Activated T-cell treated with anti-CD3 and anti-CD28 coated beads, Interleukin-2, amount 50 U/mL, for 1 hour (primary cell): Measurements from ENCODE around the gene DMD.
"Not testable (repeated sequence)": the region's sequence is repeated elsewhere in the genome, so short reads cannot be mapped to it uniquely, and the experiment has no call there.

Experiments
- DNase-seq: peaks from one replicate; pipeline ENCODE4 v3.0.0-alpha.2; 2020

The DMD gene

DNA sequence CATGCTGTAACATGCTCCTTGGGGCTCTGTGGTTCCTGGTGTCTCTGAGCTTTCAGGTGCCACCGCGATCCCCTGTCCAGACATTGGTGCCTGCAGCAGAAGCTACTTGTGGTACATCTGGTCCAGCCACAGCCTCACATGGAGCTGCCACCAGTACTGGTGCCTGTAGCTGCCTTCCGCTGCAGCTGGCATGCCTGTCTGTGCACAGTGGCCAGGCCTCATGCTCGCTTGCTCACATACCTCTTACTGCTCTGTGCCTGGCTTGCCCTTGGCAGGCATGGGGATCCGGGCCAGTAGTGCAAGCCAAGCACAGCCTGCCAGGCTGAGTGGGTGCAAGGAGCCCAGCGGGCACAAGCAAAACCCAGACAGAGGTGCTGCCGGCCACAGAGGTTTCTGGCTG is 618.6 kb downstream of the DMD start:
- DNase-seq = no peak

DNA sequence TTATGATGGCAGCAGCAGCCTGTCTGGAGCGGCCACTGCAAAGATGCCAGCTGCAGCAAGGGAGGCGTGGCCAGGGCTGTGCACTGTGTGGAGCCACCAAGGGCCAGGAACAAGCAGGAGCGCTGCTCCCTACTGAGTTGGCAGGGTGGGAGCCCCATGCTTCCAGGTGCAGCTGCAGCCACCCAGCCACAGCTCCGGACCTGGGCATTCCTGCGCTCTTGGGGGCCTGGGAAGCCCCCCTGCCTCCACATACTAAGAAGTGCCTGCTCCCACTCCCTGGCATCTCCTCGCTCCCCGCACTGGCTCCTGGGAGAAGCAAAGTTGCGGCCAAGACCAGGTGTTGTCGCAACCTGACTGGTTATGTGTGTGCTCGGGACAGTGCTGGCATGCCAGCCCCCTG is 619.8 kb downstream of the DMD start:
- DNase-seq = no peak

DNA sequence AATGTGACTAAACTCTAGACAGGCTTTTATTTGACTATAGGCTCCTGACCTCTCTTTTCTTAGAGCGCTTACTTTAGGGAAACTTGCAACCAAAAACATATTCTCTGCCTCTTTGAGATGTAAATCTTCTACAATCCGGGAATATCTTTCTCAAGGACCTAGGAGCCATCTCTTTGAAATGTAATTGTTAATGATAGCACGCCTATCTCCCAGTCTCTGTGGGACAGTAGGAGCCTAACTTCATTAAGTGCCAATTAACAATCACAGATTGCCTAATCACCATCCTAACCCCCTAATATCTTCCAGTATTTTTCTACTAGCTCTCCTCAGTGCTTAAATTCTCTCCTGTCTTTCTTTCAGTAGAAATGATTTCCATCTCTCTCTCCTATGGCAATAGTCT is 628.6 kb downstream of the DMD start:
- no peak for DNase-seq

DNA sequence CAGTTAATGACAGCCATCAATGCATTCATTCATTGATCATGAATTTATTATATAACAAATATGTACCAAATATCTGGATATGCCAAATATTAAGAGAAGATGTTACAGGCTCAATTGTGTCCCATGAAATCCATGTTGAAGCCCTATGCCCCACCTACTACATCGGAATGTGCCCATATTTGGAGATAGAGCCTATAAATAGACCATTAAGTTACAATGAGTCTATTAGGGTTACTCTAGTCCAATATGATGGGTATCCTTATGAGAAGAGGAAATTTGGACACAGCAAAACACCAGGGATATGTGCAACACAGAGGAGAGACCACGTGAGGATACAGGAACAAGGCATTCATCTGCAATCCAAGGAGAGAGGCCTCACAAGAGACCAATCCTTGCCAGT is 634.5 kb downstream of the DMD start:
- no peak for DNase-seq

DNA sequence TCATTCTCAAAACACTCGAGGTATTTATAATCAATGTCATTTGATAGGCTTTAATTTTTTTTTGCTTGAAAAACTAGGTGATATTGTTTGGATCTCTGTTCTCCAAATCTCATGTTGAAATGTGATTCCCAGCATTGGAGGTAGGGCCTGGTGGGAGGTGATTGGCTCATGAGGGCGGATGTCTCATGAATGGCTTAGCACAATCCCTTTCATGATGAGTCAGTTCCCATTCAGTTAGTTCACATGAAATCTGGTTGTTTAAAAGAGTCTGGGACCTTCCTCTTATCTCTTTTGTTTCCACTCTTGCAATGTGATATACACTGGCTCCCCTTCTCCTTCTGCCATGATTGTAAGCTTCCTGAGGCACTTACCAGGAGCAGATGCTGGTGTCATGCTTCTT is 638.7 kb downstream of the DMD start:
- DNase-seq = no peak

DNA sequence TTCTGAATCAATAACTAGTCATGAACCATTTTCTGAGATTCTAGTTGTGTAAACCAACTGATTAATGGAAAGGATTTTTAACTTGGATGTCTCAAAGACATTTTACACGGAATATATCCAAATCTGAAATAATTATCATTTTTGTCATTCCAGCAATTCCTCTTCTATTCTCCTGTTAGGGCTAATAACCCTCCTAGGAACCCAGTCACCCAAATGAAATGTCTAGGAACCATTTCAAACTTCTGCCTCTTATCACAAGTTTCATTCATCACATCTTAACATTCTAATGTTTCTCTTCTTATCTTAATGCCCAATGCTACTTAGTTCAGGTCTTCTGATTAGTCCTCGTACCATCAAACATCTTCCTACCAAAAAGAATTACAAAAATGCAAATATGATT is 639.8 kb downstream of the DMD start:
- DNase-seq = no peak

DNA sequence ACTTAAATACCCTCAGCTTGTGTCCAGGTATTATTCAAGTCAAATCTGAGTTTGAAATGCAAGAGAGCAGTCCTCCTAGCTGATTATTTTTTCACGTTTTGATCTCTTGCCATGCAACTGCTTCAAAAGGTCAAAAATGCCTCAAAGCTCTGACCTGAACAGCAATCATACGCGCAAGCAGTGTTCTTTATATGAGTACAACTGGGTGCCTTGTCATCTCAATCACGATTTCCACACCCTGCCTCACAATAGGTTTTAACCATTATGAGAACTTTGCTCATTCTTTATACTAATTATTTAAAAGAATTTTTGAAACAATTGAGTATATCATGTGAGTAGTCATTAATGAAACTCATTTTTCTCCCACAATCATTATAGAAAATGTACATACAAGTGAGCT is 649.1 kb downstream of the DMD start:
- DNase-seq = no peak

DNA sequence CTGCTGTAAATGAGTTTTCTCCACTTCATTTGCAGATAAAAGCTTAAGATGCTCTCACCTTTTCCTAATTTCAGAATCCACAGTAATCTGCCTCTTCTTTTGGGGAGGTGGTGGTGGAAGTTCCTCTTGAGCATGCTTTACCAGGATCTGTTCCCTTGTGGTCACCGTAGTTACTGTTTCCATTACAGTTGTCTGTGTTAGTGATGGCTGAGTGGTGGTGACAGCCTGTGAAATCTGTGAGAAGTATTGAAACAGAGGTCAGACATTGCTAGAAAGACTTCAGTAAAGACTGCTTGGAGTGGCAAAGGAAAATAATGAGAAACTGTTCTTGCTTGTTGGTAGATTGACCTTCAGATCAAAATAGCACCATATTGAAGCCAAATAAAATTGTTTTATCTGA is 666.2 kb downstream of the DMD start:
- DNase-seq = no peak

DNA sequence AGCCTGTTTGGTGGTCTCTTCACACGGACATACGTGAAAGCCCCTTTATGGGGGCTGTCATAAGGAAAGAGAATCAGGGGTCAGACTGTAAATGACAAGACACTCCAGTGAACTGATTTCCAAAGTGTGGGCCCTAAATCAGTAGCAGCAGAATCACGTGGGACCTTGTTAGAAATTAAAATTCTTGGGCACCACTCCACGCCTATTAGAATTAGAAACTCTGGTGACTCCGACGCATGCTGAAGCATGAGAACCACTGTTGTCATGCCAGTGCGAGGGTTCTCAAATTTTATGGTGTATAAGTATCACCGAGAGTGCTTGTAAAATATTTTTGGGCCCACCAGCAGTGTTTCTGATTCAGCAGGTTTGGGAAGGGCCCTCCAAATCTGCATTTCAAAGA is 672.8 kb downstream of the DMD start:
- DNase-seq = no peak

DNA sequence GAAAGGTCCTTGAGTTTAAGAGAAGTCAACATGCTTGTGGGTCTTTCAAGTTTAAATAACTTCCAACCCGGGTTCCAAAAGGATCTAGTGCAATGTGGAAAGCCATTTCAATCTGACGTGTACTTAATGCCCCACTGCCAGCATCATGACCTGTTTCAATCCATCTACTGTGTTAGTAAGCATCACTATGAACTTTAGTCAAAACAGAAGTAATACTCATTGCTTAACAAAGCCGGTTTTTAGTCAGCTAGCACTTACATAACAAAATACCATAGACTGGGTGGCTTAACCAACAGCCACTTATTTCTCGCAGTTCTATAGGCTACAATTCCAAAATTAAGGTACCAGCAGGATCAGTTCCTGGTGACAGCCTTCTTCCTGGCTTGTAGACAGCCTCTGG is 677.5 kb downstream of the DMD start:
- no peak for DNase-seq

DNA sequence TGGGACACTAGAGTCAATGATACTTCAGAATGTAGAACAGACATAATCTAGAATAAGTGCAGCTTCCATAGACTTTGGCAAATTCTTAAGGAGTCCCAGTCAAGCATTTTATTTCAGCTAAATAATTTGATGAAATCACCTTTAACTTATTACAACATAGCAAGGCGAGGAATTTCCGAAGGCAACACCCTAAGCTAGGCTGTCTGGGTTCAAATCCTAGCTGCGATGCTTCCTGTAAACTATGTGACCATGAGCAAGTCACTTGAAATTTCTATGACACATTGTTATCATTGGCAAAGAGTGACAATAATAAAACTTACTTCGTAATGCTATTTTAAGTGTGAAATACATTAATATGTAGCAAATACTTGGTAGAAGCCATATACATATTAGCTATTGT is 679.1 kb downstream of the DMD start:
- DNase-seq = no peak

DNA sequence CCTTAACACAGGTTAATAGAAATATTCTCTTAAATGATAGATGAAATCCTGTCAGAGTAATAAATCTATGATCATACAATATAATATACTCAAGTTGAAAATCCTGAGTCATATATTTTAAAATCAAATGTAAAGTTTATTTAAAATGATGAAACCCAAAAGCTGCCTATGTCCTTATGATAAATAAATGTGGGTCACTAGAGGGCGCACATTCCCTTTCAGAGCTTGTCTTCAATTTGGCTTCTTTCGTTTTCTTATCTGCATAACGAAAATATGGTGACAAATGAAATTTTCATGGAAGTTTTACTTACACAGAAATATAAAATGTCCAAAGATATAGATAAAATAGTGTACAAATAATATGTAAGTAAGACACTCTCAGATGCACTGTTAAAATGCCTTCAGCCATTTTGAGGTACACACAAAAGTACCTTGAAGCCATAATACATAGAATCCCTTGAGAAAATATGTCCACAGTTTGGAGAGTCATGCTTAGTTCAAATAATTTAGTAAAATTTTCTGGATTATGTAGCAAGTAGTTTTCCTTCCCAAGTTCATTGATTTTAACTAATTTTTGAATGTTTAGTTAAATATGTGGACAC is 680.4 kb downstream of the DMD start:
- DNase-seq = no peak

DNA sequence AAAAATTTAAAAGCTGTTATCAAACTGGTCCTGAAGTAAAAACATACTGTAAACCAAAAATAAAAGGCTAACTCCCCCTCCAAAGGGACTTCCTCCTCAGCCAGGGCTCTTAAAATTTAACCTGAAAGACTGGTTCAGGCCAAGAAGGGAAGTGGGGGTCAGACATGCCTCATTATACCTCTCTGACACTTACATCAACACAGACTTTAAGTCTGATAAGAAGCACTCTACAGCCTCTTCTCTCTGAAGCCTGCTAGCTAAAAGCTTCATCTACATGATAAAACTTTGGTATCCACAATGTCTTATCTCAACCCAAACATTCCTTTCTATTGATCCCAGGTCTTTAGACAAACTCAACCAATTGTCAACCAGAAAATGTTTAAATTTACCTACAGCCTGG is 682.9 kb downstream of the DMD start:
- not testable (repeated sequence) for DNase-seq

DNA sequence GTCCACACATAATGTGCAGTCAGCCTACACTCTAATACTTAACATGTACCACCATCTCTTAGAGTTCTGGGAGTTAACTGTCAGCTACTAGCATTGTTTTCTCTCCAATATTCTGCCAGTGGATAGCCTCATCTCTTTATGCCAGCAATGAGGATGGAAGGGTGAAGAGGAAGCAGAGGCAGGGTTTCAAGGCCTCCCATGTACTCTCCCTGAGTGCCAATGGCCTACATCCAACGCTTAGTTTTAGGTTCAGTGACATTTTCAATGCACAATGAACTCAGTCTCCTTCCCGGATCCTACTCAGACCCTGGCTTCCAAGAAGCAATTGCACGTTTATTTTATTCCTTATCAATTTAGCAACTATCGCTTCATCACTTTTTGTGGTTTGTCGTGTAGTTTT is 686.1 kb downstream of the DMD start:
- no peak for DNase-seq

DNA sequence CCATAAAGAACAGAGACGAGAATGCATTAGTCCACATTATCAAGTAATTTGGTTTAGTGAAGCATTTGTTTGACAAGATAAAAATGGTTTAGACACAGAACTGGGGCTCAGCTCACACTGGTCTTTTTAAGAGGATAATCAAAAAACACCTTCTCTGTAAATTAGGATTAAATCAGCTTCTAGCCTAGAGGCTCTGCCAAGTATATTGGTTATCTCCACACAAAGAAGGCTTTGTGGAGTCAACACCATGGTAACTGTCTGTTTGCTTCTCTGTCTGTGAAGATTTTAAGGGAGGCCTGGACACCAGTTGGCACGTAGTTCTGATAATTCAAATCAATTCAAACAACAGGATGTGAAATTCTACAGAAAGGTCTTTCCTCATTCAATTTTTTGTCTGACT is 687.0 kb downstream of the DMD start:
- no peak for DNase-seq

DNA sequence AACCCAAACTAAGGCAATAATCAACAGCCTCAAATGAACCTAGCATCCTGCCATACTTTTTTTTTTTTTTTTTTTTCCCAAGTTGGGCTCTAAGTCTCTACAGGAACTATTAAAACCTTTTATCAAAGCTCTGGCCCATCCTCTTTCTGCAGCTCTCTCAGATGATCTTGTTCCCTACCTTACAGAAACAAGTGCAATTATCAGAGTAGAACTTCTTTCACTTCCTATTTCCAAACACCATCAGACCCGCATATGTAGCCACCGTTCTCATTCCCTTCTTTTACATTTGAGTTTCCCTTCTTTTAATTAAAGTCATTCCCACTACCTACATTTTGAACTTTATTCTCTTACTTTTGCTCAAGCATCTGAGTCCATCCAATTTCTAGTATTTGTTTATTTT is 690.6 kb downstream of the DMD start:
- DNase-seq = no peak

DNA sequence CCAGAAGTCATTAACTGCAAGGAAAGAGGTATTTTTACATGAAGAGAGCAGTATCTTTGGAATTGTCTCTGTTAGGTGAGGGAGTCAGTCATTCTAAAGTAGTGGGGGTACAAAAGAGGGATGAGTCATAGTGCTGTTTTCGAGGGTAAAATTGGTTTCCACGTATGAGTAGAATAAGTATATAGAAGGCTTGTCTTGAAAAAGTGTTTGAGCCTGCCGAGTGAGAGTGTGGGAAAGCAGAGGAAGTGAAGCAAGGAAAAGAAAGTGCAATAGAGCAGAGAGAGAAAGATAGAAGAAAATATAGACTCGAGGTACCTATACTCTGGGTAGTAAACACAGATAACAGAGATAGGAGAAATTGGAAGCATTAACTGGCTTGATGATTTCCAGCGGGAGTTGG is 696.4 kb downstream of the DMD start:
- DNase-seq = no peak

DNA sequence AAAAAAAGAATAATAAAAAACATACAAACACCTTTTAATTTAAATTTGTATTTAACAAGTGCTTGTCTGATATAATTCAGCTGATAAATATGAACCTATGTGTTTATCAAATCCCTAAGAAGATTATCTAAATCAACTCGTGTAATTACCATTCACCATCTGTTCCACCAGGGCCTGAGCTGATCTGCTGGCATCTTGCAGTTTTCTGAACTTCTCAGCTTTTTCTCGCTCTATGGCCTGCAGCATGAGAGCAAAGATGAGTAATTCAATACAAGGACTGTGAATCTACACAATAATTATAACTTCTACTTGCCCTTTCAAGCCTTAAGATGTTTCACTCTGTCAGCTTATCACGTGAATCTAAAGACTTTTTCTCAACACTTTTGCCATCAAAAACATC is 709.7 kb downstream of the DMD start:
- no peak for DNase-seq

DNA sequence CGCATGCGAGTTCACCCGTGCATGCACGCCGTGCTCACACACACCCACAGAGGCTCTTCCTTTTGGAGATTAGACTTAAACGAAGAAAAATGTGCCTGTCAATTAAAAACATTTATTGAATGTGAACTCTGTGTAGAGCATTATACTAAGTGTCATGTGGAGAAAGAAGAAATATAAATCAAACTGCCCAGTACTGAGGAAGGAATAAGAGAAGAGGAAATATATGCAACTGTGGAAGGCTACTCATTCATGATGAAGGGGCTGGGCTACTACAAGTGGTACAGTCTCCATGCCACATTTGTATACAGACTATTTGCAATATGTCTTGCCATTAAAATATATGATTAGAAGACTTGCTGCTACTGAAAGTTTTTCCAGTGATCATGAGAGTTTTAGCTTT is 714.7 kb downstream of the DMD start:
- no peak for DNase-seq

DNA sequence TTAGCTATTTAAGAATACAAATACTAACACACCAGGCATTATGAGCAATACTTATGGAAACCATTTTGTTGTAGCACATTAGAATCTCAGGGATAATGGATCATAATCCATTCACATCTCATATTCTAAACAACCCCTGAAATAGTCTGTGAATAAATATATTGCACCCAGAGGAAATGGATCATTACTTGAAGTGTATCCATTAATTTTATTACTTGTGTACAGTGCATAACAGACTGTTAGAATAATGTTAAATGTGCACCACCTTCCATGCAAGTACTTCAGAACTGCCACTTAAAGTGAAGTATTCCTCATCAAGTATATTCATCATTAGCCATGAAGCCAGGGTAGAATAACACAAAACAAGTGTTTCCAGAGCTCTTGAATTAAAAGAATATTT is 715.5 kb downstream of the DMD start:
- DNase-seq = no peak

DNA sequence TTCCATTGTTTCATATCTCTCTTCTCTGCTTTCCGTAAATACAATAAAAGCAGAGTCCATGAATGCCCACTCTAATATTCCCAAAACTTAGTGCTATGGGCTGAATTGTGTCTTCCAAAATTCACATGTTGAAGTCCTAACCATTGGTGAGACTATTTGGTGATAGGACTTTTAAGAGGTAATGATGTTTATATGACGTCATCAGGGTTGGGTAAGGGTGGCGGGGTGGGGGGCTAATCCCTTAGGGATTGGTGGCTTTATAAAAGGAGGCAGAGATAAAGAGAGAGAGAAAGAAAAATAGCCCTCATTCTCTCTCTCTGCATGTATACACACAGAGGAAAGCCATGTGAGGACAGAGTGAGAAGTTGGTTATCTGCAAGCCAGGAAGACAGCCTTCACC is 722.2 kb downstream of the DMD start:
- no peak for DNase-seq

DNA sequence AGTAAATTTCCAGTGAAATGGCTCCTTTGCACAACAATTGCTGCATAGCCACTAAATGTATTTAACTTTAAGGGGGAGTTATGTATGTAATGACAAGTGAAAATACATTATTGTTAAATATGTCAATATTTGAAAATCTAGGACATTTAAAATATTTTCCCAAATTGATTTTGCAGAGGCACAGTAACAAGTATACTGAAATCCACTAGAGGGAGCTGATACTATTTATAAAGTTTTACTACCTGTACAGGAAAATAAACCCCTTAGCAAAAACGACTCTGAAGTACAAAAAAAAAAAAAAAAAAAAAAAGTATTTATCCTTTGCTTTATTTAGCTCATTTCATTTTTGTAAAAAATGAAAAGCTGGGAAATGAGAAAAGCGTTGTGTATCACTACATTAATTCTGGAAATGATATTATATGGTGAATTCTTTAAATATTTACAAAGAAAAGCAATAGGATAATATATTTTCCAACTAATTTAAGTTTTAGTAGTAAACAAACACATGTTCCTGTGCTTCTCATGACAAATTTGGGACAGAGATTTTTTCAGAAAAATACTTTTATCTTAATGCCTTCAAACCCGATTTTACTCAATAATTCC is 727.7 kb downstream of the DMD start:
- DNase-seq = no peak

DNA sequence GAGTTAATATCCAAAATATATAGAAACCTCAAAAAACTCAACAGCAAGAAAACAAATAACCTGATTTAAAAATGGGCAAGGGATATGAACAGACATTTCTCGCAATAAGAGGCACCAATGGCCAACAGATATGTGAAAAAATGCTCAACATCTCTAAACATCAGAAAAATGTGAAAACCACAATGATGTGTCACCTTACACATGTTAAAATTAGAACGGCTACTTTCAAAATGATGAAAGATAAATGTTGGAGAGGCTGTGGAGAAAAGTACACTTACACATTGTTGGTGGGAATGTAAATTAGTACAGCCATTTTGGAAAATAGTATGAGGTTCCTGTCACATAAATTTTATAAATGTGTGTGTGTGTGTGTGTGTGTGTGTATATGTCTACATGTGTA is 731.3 kb downstream of the DMD start:
- DNase-seq = no peak

DNA sequence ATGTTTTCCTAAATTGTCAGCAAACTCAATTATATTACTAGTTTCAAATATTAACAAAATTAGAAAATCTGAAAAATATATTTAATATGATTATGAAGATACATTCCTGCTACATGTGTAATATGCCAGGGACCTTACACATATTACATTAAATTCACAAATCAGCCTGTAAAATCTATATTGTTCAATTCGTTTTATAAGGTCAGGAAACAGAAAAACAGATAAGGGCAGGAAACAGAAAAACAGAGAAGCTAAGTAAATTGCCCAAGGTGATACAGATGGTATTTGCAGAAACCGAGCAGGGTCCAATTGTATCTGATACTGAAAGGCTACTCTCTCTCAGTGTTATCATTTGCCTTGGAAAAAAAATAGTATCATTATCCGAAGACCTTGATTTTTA is 739.0 kb downstream of the DMD start:
- DNase-seq = no peak

DNA sequence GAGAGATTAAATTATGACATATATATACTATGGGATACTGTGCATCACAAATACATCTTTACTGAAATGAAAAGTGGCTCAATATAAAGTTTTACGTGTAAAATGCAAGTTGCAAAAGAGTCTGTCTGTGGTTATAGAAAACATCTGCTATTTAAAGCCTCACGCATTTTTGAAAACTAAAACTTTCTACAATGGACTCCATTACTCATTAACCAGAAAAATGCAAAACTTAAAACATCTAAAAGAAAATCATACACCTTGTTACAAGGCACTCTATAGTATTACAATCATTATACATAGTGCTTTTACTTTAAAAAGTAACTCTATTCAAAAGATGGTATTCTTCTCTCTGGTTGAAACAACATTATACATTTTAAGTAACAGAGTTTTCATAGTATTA is 755.6 kb downstream of the DMD start:
- no peak for DNase-seq
